GM23248 (cell line): ENCODE measurements around the gene RARS2.

Source experiments
- EZH2 ChIP-seq: fragments of 200-600 bp; sonication (generic); IDR thresholded peaks from 2 replicates; pipeline ENCODE4 v1.6.1; 2018; ENCODE audit warnings: antibody characterized with exemption, mild to moderate bottlenecking; ENCODE audit not compliant: insufficient read depth, poor library complexity, severe bottlenecking
- EZH2phosphoT487 ChIP-seq: fragments of 200-600 bp; sonication (generic); IDR thresholded peaks from 2 replicates; pipeline ENCODE4 v1.6.1; 2018; ENCODE audit warnings: antibody characterized with exemption, moderate library complexity, mild to moderate bottlenecking, low read depth; ENCODE audit not compliant: insufficient read depth

GRCh38 chr6:87636315-87636714, 46.5 kb upstream of the RARS2 start:
- no peak for TF ChIP-seq EZH2
- no peak for TF ChIP-seq EZH2phosphoT487
